CD4-positive, alpha-beta T cell treated with Interleukin-1 beta for 1 hour (primary cell): Measurements from ENCODE around the gene COX20.

Experiments used
- DNase-seq, 2 donors: peaks; one replicate each; pipeline ENCODE4 v3.0.0-alpha.2; 2020 to 2022

The COX20 gene

GRCh38 chr1:244854166-244854565 lies 18.7 kb downstream of the COX20 start:
- no peak for DNase-seq

DNA sequence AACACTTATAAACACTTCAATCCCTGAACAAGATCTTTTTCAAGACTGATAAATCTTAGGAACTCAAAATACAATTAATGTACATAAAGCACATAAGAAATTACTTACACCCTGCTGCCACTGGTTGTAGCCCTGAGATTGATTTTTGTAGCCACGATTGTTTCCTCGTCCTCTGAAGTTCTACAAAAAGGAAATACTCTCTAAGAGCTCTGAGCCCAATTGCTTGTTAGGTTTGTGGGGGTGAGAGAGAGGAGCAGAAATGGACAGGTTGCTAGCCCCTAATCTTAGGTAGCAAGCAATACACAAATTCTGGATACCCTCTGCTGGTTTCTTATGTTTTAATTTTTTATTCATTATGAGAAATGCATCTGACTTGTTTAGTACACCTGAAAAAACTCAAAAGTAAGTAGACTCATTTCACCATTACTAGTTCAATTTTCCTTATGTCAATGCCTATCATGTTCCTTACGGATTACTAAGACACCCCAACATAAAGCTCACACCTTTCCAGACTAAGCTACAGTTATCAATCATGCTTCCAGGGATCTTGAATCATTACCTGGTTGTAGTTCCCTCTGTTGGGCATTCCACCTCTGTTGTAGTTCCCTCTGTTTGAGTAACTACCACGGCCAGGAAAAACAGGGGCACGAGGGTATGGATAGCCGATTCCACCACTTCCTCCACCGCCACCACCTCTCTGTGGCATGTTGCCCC lies 19.6 kb downstream of the COX20 start:
- no peak for DNase-seq

DNA sequence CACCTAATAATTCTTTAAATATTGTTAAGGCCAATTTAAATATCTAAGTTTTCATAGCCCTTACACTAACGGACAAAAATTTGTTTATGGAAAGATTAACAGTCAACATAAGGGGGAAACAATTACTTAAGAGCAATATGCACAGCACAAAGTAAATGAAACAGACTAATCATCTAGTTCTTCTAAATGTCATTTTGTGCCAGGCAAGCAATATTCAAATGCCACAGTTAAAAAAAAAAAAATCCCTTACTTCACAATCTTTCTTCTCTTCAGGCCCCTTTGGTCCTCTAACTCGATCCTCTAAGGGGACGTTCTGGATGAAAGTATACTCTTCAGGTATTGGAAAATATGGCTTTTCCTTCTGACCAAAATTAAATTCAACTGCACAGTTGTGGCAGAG lies 22.3 kb downstream of the COX20 start:
- no peak for DNase-seq

DNA sequence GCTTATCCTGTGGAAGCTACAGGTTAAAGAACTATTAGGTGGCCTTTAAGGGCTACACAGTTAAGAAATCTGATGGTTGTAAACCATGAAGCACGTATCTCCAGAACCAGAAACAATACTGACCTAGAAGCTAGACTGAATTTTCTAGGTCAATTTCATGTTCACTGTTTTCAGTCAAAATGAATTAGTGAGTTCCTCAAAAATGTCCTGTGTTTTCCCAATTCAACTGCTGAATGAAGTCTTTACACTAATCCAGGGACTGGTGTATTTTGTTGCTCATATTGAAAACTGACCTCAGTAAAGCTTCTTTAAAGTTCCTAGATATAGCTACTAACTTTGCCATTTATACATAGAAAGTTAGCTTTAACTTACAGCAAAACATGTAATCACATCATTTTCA lies 22.9 kb downstream of the COX20 start:
- DNase-seq: no peak

- DNase-seq: no peak
Observed at GRCh38 chr1:244860078-244860477, 24.6 kb downstream of the COX20 start.

DNA sequence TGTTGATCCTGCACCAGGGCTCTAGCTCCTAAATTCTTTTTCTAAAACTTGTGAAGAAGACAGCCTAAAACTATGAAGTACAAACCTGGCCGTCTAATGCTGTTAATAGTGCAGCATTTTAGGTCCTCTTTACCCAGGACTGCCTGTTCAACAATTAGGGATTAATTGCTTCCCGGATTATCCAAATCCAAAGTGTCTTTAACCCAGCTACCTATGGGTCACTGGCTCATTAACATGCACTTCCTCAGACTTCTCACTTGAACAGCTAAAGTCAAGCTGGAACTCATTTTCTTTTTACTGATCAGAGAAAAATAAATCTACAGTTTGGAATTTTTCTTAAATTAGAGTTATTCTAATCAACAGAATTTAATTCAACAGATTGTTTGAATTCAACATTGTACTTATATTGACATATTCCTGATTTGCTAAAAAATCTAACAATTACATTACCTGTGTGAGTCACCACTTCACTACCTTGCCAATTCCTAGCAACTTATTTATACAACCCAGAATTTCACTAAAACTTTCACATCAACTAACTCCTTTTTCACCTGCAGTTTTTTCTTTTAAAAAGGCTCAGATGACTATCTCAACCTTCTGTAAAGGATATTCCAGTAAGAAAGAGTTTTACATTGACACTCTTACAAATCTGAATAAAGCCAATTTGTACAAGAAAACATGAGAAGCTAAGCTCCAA lies 25.6 kb downstream of the COX20 start:
- no peak for DNase-seq

DNA sequence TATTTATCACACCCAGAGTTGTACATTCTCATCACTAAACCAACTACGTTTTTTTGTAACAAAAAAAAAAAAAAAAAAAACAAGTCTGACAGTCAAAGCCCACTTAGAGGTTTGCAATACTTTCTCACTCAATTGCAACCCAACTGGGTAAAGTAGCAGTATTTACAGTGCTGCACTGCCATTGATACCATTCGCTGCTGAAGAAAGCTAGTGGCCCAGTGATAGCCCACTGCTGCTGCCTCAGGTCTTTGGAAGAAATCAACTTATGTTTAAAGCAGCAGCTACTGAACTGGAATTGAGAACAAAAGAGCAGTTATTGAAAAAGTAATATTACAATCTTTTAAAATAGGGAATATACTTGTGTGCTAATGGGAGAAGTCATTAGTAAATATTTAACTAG lies 26.2 kb downstream of the COX20 start:
- no peak for DNase-seq

DNA sequence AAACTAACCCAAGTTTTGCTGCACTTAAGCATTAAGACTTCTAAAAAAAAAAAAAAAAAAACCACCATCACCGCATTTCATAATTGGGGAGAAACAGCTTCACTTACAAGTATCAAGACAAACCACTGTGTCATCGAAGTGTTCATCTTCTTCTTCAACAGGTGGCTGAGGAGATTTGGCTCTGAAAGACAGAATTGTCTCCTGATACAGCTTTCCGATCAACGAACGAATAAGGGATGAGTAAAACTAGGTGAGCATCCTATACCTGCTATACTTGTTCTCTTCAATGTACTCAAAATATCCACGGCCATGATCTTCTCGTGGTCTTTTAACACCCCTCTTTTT lies 26.9 kb downstream of the COX20 start:
- DNase-seq: peak in 1 of 2 donors; percentile 63

DNA sequence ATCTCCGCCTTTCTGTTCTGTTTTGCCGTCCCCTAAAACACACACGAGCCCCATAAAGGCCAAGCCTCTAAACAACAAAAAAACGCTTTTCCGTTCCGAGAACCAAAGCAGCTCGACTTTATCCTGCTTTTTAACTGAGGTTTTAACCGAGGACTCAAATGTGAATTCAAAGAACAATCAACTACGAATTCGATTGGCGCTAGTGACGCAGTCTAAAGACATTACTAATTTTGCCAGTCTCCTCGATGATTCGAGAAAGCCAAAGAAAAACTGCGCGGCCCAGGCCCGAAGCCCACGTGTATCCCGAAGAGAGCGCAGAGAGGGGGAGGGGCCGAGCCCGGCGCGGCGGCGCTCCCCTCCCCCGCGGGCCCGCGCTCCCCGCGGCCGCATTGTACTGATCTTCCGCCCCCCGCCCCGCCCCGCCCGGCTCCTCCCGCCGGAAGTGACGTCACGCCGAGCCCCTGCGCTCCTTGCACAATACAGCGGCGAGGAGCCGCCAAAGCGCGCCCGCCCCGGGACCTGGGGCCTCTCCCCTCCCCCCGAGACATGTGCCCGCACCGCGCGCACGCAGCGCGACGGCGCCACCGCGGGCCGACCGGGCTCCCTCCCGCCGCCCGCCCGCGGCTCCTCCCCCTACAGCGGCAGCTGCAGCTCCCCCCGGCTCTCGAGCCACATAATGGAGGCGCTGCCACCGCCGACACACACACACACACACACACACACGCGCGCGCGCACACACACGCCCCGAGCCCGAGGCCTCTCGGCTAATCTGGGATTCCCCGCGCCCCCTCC lies 27.4 kb downstream of the COX20 start:
- peak; percentile 97 for DNase-seq

GRCh38 chr1:244863491-244864252 lies 28.2 kb downstream of the COX20 start:
- no peak for DNase-seq

GRCh38 chr1:244864253-244865027 lies 29.0 kb downstream of the COX20 start, which contains the start of gene HNRNPU:
HNRNPU (minus strand) TSS chr1:244864543; CDS start chr1:244864307, 236 bp downstream.
- peak; percentile 96 to 97 for DNase-seq

GRCh38 chr1:244865028-244865371 lies 29.5 kb downstream of the COX20 start:
- peak in 1 of 2 donors; percentile 15 for DNase-seq

GRCh38 chr1:244865820-244866219 lies 30.4 kb downstream of the COX20 start:
- DNase-seq: no peak

DNA sequence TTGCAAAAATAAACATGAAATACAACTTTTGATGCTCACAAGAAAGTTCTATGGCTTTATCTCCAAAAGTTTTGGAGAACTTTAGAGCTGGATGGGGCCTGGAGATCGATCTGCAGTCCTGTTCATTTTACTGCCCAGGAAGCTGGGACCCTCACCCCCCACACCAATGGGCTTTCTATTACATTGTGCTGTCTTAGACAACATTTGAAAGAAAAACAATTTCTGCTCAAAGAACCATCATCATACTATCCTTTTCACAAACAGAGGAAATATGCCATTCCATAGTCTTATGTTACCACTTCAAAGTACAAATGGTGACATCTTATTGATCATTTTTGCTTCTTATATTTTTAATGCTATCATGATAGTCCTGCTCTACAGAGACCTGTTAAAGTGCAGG lies 30.9 kb downstream of the COX20 start:
- no peak for DNase-seq

DNA sequence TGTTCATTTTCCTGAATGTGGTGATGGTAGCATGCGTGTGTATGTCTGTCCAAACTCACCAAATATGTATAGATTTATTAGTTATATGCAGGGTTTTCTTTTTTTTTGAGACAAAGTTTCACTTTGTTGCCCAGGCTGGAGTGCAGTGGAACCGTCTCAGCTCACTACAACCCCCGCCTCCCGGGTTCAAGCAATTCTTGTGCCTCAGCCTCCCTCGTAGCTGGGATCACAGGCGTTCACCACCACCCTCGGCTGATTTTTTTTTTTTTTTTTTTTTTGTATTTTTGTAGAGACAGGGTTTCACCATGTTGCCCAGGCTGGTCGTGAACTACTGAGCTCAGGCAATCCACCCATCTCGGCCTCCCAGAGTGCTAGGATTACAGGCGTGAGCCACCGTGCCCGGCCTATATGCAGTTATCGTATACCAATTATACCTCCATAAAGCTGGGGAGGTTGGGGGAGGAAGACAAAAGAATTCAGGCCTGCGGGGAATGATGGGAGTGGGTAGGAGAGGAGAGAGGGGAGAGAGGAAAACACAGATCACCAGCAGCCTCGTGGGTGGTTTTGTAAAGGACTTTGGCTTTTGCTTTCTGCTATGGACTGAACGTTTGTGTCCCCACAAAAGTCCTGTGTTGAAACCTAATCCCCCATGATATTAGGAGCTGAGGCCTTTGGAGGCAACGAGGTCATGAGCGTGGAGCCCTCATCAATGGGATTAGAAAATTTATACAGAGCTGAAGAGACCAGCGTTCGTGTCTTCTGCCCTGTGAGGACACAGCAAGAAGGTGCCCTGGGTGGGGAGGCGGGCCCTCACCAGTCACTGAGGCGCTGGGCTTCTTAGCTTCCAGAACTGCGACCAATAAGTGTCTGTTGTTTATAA lies 33.3 kb downstream of the COX20 start:
- no peak for DNase-seq

GRCh38 chr1:244869364-244869827 lies 33.9 kb downstream of the COX20 start:
- no peak for DNase-seq

- no peak for DNase-seq
Observed at GRCh38 chr1:244869950-244870349, 34.5 kb downstream of the COX20 start.

GRCh38 chr1:244874974-244875579 lies 39.6 kb downstream of the COX20 start:
- DNase-seq: no peak

- no peak for DNase-seq
Observed at GRCh38 chr1:244876228-244876910, 40.9 kb downstream of the COX20 start.

DNA sequence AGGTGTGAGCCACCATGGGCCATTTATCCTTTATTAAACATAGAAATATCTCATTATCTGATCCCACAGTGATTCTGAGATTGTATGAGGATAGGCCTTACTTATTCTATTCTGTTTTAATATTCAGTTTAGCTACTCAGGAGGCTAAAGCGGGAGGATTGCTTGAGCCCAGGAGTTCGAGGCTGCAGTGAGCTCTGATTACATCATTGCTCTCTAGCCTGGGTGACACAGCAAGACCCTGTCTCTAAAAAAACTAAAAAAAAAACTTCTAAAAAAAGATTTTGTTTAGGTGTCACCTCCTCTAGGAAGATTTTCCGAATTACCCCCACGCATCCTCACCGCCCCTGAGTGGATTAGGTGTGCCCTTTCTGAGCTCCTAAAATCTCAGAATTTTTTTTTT lies 43.2 kb downstream of the COX20 start:
- DNase-seq: no peak
